HG02763 (cell line): ENCODE results near the gene DDIT4.
"Not testable (repeated sequence)": the region's sequence is repeated elsewhere in the genome, so short reads cannot be mapped to it uniquely, and the experiment has no call there.

ENCODE experiments used
- ATAC-seq: cut with Tn5 transposase; IDR thresholded peaks from one replicate; pipeline ENCODE4 v1.9.1; 2021; ENCODE audit warnings: mild to moderate bottlenecking, moderate library complexity; ENCODE audit not compliant: unreplicated experiment

The DDIT4 gene

GRCh38 chr10:72267381-72267780, 6.3 kb upstream of the DDIT4 start:
- no peak for ATAC-seq

GRCh38 chr10:72267819-72268399, 5.8 kb upstream of the DDIT4 start:
- ATAC-seq: no peak

GRCh38 chr10:72268475-72269200, 5.1 kb upstream of the DDIT4 start:
- not testable (repeated sequence) for ATAC-seq

- no peak for ATAC-seq
Measured at GRCh38 chr10:72270607-72271281, 3.0 kb upstream of the DDIT4 start.

- no peak for ATAC-seq
Measured at GRCh38 chr10:72272689-72273409, 875 bp upstream of the DDIT4 start.

GRCh38 chr10:72274213-72274729, 547 bp downstream of the DDIT4 start:
- ATAC-seq: no peak

GRCh38 chr10:72274730-72275350, 1.1 kb downstream of the DDIT4 start:
- ATAC-seq: no peak

GRCh38 chr10:72275351-72276012, 1.8 kb downstream of the DDIT4 start:
- ATAC-seq: no peak

GRCh38 chr10:72276013-72276387, 2.3 kb downstream of the DDIT4 start:
- ATAC-seq: no peak

- no peak for ATAC-seq
Measured at GRCh38 chr10:72276421-72277339, 3.0 kb downstream of the DDIT4 start.

GRCh38 chr10:72277340-72277995, 3.7 kb downstream of the DDIT4 start:
- ATAC-seq: no peak

- ATAC-seq: no peak
Measured at GRCh38 chr10:72277996-72278667, 4.4 kb downstream of the DDIT4 start.

- no peak for ATAC-seq
Measured at GRCh38 chr10:72278668-72279393, 5.1 kb downstream of the DDIT4 start.

GRCh38 chr10:72279587-72279986, 5.9 kb downstream of the DDIT4 start:
- not testable (repeated sequence) for ATAC-seq

- ATAC-seq: no peak
Measured at GRCh38 chr10:72283131-72283530, 9.4 kb downstream of the DDIT4 start.

- ATAC-seq: no peak
Measured at GRCh38 chr10:72285972-72286521, 12.3 kb downstream of the DDIT4 start.

GRCh38 chr10:72291019-72291532, 17.4 kb downstream of the DDIT4 start:
- no peak for ATAC-seq
